Activated CD4-positive, alpha-beta T cell treated with anti-CD3 and anti-CD28 coated beads, Interleukin-2, amount 10 ng/mL, durations not matched to agents 7 days and 5 days (primary cell): ENCODE measurements around the gene FASTKD3. TPM values are rescaled to one million over a fixed set of nuclear protein-coding genes. Genes with fewer than 3 reads are reported as not detected.
A peak's percentile ranks its signal among the peaks of the same experiment; 100 is the strongest.

Source experiments
- CTCF ChIA-PET: fragments of 350-600 bp; sonication (Branson Sonifier 250); formaldehyde crosslinking; loops from one replicate; lab custom pipeline; 2021; ENCODE audit warnings: antibody characterized with exemption; lab: Charles Lee
- POLR2A ChIA-PET: fragments of 350-600 bp; sonication (Branson Sonifier 250); formaldehyde crosslinking; loops from one replicate; lab custom pipeline; 2021; ENCODE audit warnings: antibody characterized with exemption; lab: Charles Lee
- DNase-seq: peaks from one replicate; pipeline ENCODE4 v3.0.0-alpha.2; 2020
- H3K27ac Mint-ChIP-seq: one replicate; pipeline ENCODE4 v1.8.0; 2021; ENCODE audit warnings: mild to moderate bottlenecking, moderate library complexity, mixed read lengths
- H3K27me3 Mint-ChIP-seq: one replicate; pipeline ENCODE4 v1.8.0; 2021; ENCODE audit warnings: mixed read lengths
- H3K36me3 Mint-ChIP-seq: one replicate; pipeline ENCODE4 v1.8.0; 2021; ENCODE audit warnings: low read depth, mixed read lengths
- H3K4me1 Mint-ChIP-seq: one replicate; pipeline ENCODE4 v1.8.0; 2021; ENCODE audit warnings: mixed read lengths
- H3K4me3 Mint-ChIP-seq: one replicate; pipeline ENCODE4 v1.8.0; 2021; ENCODE audit warnings: mild to moderate bottlenecking, moderate library complexity, mixed read lengths
- H3K9me3 Mint-ChIP-seq: one replicate; pipeline ENCODE4 v1.8.0; 2021; ENCODE audit warnings: mixed read lengths
- total RNA-seq, 2 experiments: library from RNA; stranded (reverse); gene quantifications; one replicate each; pipeline ENCODE4 v1.2.3, GENCODE V29; 2021

The FASTKD3 gene
- total RNA-seq, 2 experiments from 2014 or later = 11.4 to 14.7 TPM

GRCh38 chr5:7897014-7897600 lies 28.3 kb upstream of the FASTKD3 start:
- peaks cover 14% of the 10 kb centered on the region for H3K4me1 Mint-ChIP-seq
- POLR2A ChIA-PET = no interaction called here
- H3K9me3 Mint-ChIP-seq = no peaks in the 10 kb centered on the region
- H3K27me3 Mint-ChIP-seq = no peaks in the 10 kb centered on the region
- no peak overlapping the region for H3K27ac Mint-ChIP-seq
- DNase-seq = peak; percentile 23
- H3K36me3 Mint-ChIP-seq = peaks cover 80% of the 10 kb centered on the region
- H3K4me3 Mint-ChIP-seq = no peak overlapping the region
- CTCF ChIA-PET = no interaction called here

- no peak overlapping the region for H3K4me3 Mint-ChIP-seq
- peaks cover 78% of the 10 kb centered on the region for H3K36me3 Mint-ChIP-seq
- peaks cover 14% of the 10 kb centered on the region for H3K4me1 Mint-ChIP-seq
Measured at GRCh38 chr5:7894860-7895259, 26.0 kb upstream of the FASTKD3 start.

GRCh38 chr5:7894439-7894838 lies 25.6 kb upstream of the FASTKD3 start:
- H3K9me3 Mint-ChIP-seq = no peaks in the 10 kb centered on the region
- H3K4me3 Mint-ChIP-seq = no peak overlapping the region
- H3K27ac Mint-ChIP-seq = no peak overlapping the region
- peaks cover 14% of the 10 kb centered on the region for H3K4me1 Mint-ChIP-seq
- DNase-seq = no peak
- ChIA-PET CTCF (no interaction called here), POLR2A (no interaction called here)
- H3K36me3 Mint-ChIP-seq = peaks cover 76% of the 10 kb centered on the region
- H3K27me3 Mint-ChIP-seq = no peaks in the 10 kb centered on the region

More at GRCh38 chr5:7894860-7895259, 26.0 kb upstream of the FASTKD3 start:
- ChIA-PET CTCF (no interaction called here), POLR2A (no interaction called here)
- H3K27ac Mint-ChIP-seq = no peak overlapping the region
- H3K9me3 Mint-ChIP-seq = no peaks in the 10 kb centered on the region
- DNase-seq = no peak
- no peaks in the 10 kb centered on the region for H3K27me3 Mint-ChIP-seq

GRCh38 chr5:7888901-7889300 lies 20.1 kb upstream of the FASTKD3 start:
- POLR2A ChIA-PET = no interaction called here
- H3K4me1 Mint-ChIP-seq = peaks cover 5% of the 10 kb centered on the region
- H3K27me3 Mint-ChIP-seq = no peaks in the 10 kb centered on the region

GRCh38 chr5:7886849-7887475 lies 18.1 kb upstream of the FASTKD3 start:
- Mint-ChIP-seq H3K9me3 (no peaks in the 10 kb centered on the region), H3K4me3 (no peak overlapping the region), H3K27me3 (no peaks in the 10 kb centered on the region), H3K36me3 (peaks cover 44% of the 10 kb centered on the region), H3K4me1 (peaks cover 2% of the 10 kb centered on the region), H3K27ac (no peak overlapping the region)
- CTCF ChIA-PET = interaction anchor here (0.7 to 1.2 kb wide), 4 partner anchors 14 to 1494 kb away, joined by 3 to 4 read pairs (median 4); no protein-coding TSS in a partner anchor
- POLR2A ChIA-PET = no interaction called here
- DNase-seq = no peak

More at GRCh38 chr5:7888901-7889300, 20.1 kb upstream of the FASTKD3 start:
- Mint-ChIP-seq H3K9me3 (no peaks in the 10 kb centered on the region), H3K27ac (no peak overlapping the region), H3K36me3 (peaks cover 54% of the 10 kb centered on the region), H3K4me3 (no peak overlapping the region)
- CTCF ChIA-PET = interaction anchor here (1.1 kb wide), 1 partner anchor 25 kb away, joined by 3 read pairs; no protein-coding TSS in a partner anchor
- DNase-seq = no peak

- Mint-ChIP-seq H3K36me3 (peaks cover 44% of the 10 kb centered on the region), H3K4me1 (peaks cover 5% of the 10 kb centered on the region), H3K4me3 (no peak overlapping the region), H3K27ac (no peak overlapping the region), H3K9me3 (no peaks in the 10 kb centered on the region), H3K27me3 (no peaks in the 10 kb centered on the region)
- no peak for DNase-seq
- CTCF ChIA-PET = no interaction called here
- POLR2A ChIA-PET = no interaction called here
Measured at GRCh38 chr5:7884491-7885267, 15.8 kb upstream of the FASTKD3 start.

- POLR2A ChIA-PET = no interaction called here
- no peak for DNase-seq
- Mint-ChIP-seq H3K27me3 (no peaks in the 10 kb centered on the region), H3K4me1 (peaks cover 13% of the 10 kb centered on the region), H3K4me3 (no peak overlapping the region), H3K36me3 (peaks cover 49% of the 10 kb centered on the region), H3K27ac (no peak overlapping the region), H3K9me3 (no peaks in the 10 kb centered on the region)
- CTCF ChIA-PET = interaction anchor here (1.7 kb wide), 1 partner anchor 13 kb away, joined by 5 read pairs; the partner anchor contains the start of genes FASTKD3 and MTRR
Measured at GRCh38 chr5:7882926-7883325, 14.1 kb upstream of the FASTKD3 start.

GRCh38 chr5:7881816-7882215 lies 13.0 kb upstream of the FASTKD3 start:
- POLR2A ChIA-PET = no interaction called here
- H3K27me3 Mint-ChIP-seq = no peaks in the 10 kb centered on the region
- DNase-seq = no peak
- CTCF ChIA-PET = interaction anchor here (1.7 to 2.1 kb wide), 2 partner anchors 9 to 12 kb away, joined by 5 to 7 read pairs; partner anchors contain the start of genes FASTKD3 and MTRR
- H3K9me3 Mint-ChIP-seq = no peaks in the 10 kb centered on the region
- H3K4me1 Mint-ChIP-seq = peaks cover 15% of the 10 kb centered on the region
- H3K27ac Mint-ChIP-seq = no peak overlapping the region
- H3K4me3 Mint-ChIP-seq = no peak overlapping the region
- H3K36me3 Mint-ChIP-seq = peaks cover 51% of the 10 kb centered on the region

GRCh38 chr5:7881091-7881490 lies 12.3 kb upstream of the FASTKD3 start:
- Mint-ChIP-seq H3K27ac (no peak overlapping the region), H3K4me3 (no peak overlapping the region), H3K9me3 (no peaks in the 10 kb centered on the region), H3K27me3 (no peaks in the 10 kb centered on the region), H3K4me1 (peaks cover 22% of the 10 kb centered on the region), H3K36me3 (peaks cover 53% of the 10 kb centered on the region)
- POLR2A ChIA-PET = no interaction called here
- no peak for DNase-seq
- CTCF ChIA-PET = interaction anchor here (2.1 kb wide), 1 partner anchor 9 kb away, joined by 7 read pairs; no protein-coding TSS in a partner anchor

- H3K4me3 Mint-ChIP-seq = no peak overlapping the region
- H3K27me3 Mint-ChIP-seq = no peaks in the 10 kb centered on the region
- no peak for DNase-seq
- ChIA-PET POLR2A (no interaction called here), CTCF (interaction anchor here (1.3 kb wide), 1 partner anchor 11 kb away, joined by 4 read pairs; no protein-coding TSS in a partner anchor)
- peaks cover 58% of the 10 kb centered on the region for H3K36me3 Mint-ChIP-seq
- H3K4me1 Mint-ChIP-seq = peaks cover 36% of the 10 kb centered on the region
- no peaks in the 10 kb centered on the region for H3K9me3 Mint-ChIP-seq
- no peak overlapping the region for H3K27ac Mint-ChIP-seq
Measured at GRCh38 chr5:7878381-7878873, 9.6 kb upstream of the FASTKD3 start.

GRCh38 chr5:7877851-7878250 lies 9.0 kb upstream of the FASTKD3 start:
- Mint-ChIP-seq H3K9me3 (no peaks in the 10 kb centered on the region), H3K36me3 (peaks cover 55% of the 10 kb centered on the region), H3K27me3 (no peaks in the 10 kb centered on the region), H3K4me3 (no peak overlapping the region), H3K27ac (no peak overlapping the region), H3K4me1 (peaks cover 42% of the 10 kb centered on the region)
- POLR2A ChIA-PET = no interaction called here
- DNase-seq = no peak
- CTCF ChIA-PET = no interaction called here

- POLR2A ChIA-PET = interaction anchor here (0.6 kb wide), 1 partner anchor 42 kb away, joined by 3 read pairs; no protein-coding TSS in a partner anchor
- Mint-ChIP-seq H3K4me3 (no peak overlapping the region), H3K9me3 (no peaks in the 10 kb centered on the region), H3K27ac (no peak overlapping the region), H3K27me3 (no peaks in the 10 kb centered on the region), H3K4me1 (peaks cover 50% of the 10 kb centered on the region), H3K36me3 (peaks cover 58% of the 10 kb centered on the region)
- CTCF ChIA-PET = interaction anchor here (1.5 to 1.7 kb wide), 2 partner anchors 17 to 19 kb away, joined by 3 to 4 read pairs; no protein-coding TSS in a partner anchor
- no peak for DNase-seq
Measured at GRCh38 chr5:7876867-7877266, 8.0 kb upstream of the FASTKD3 start.
